ENCODE results near the gene ADIG.

ADIG gene

GRCh38 chr20:38615283-38615682 lies 34.3 kb downstream of the ADIG start:
- no peaks in the 10 kb centered on the region for H4K20me1 ChIP-seq (ENCODE audit: insufficient read depth, low read length)
- ATAC-seq (ENCODE audit: insufficient read depth, low read depth) = no peak
- H3K36me3 ChIP-seq (ENCODE audit: insufficient read depth, low read length) = no peaks in the 10 kb centered on the region
- TF ChIP-seq CTCF (IDR thresholded peaks at IDR 0.05; ENCODE audit: borderline replicate concordance, extremely low read depth, low read length, poor library complexity, severe bottlenecking) = no peak
- TF ChIP-seq EZH2 (IDR thresholded peaks at IDR 0.05; ENCODE audit: borderline replicate concordance, low read depth, low read length, severe bottlenecking) = no peak
- no peak overlapping the region for H3K4me3 ChIP-seq (ENCODE audit: low read depth in 1 of 2, low read length in 2 of 2)
- H3K79me2 ChIP-seq (ENCODE audit: insufficient read depth, low read length) = no peaks in the 10 kb centered on the region
- no peak overlapping the region for H3K27ac ChIP-seq (ENCODE audit: low read length)
- no peak overlapping the region for H3K9ac ChIP-seq (ENCODE audit: low read depth, low read length)
- H3K4me2 ChIP-seq (ENCODE audit: insufficient read depth, low read length) = no peak overlapping the region
- no peaks in the 10 kb centered on the region for H3K4me1 ChIP-seq (ENCODE audit: insufficient read depth, low read length)
- H2AFZ ChIP-seq (ENCODE audit: low read depth, low read length) = no peak overlapping the region
- H3K9me3 ChIP-seq (ENCODE audit: insufficient read depth, low read length, severe bottlenecking) = no peaks in the 10 kb centered on the region
- H3K27me3 ChIP-seq (ENCODE audit: insufficient read depth, low read length, poor library complexity) = peaks cover 17% of the 10 kb centered on the region
- DNase-seq = no peak

- no peaks in the 10 kb centered on the region for H3K36me3 ChIP-seq (ENCODE audit: insufficient read depth, low read length)
- TF ChIP-seq EZH2 (IDR thresholded peaks at IDR 0.05; ENCODE audit: borderline replicate concordance, low read depth, low read length, severe bottlenecking) = no peak
- TF ChIP-seq CTCF (IDR thresholded peaks at IDR 0.05; ENCODE audit: borderline replicate concordance, extremely low read depth, low read length, poor library complexity, severe bottlenecking) = no peak
- ATAC-seq (ENCODE audit: insufficient read depth, low read depth) = no peak
Measured at GRCh38 chr20:38616457-38616856, 35.5 kb downstream of the ADIG start.

GRCh38 chr20:38617011-38617829 lies 36.2 kb downstream of the ADIG start:
- TF ChIP-seq EZH2 (IDR thresholded peaks at IDR 0.05; ENCODE audit: borderline replicate concordance, low read depth, low read length, severe bottlenecking) (no peak), CTCF (IDR thresholded peaks at IDR 0.05; ENCODE audit: borderline replicate concordance, extremely low read depth, low read length, poor library complexity, severe bottlenecking) (no peak)
- Histone ChIP-seq H4K20me1 (ENCODE audit: insufficient read depth, low read length) (no peaks in the 10 kb centered on the region), H2AFZ (ENCODE audit: low read depth, low read length) (no peak overlapping the region), H3K4me3 (ENCODE audit: low read depth in 1 of 2, low read length in 2 of 2) (no peak overlapping the region), H3K9ac (ENCODE audit: low read depth, low read length) (no peak overlapping the region), H3K4me1 (ENCODE audit: insufficient read depth, low read length) (no peaks in the 10 kb centered on the region), H3K79me2 (ENCODE audit: insufficient read depth, low read length) (no peaks in the 10 kb centered on the region), H3K4me2 (ENCODE audit: insufficient read depth, low read length) (no peak overlapping the region), H3K27ac (ENCODE audit: low read length) (no peak overlapping the region), H3K36me3 (ENCODE audit: insufficient read depth, low read length) (no peaks in the 10 kb centered on the region), H3K9me3 (ENCODE audit: insufficient read depth, low read length, severe bottlenecking) (no peaks in the 10 kb centered on the region), H3K27me3 (ENCODE audit: insufficient read depth, low read length, poor library complexity) (peaks cover 24% of the 10 kb centered on the region)
- ATAC-seq (ENCODE audit: insufficient read depth, low read depth) (no peak), DNase-seq (no peak)

More at GRCh38 chr20:38616457-38616856, 35.5 kb downstream of the ADIG start:
- H3K27ac ChIP-seq (ENCODE audit: low read length) = no peak overlapping the region
- no peaks in the 10 kb centered on the region for H3K9me3 ChIP-seq (ENCODE audit: insufficient read depth, low read length, severe bottlenecking)
- H3K27me3 ChIP-seq (ENCODE audit: insufficient read depth, low read length, poor library complexity) = peaks cover 24% of the 10 kb centered on the region
- H3K4me2 ChIP-seq (ENCODE audit: insufficient read depth, low read length) = no peak overlapping the region
- H3K4me1 ChIP-seq (ENCODE audit: insufficient read depth, low read length) = no peaks in the 10 kb centered on the region
- H3K9ac ChIP-seq (ENCODE audit: low read depth, low read length) = no peak overlapping the region
- no peak for DNase-seq
- no peak overlapping the region for H3K4me3 ChIP-seq (ENCODE audit: low read depth in 1 of 2, low read length in 2 of 2)
- no peaks in the 10 kb centered on the region for H3K79me2 ChIP-seq (ENCODE audit: insufficient read depth, low read length)
- H2AFZ ChIP-seq (ENCODE audit: low read depth, low read length) = no peak overlapping the region
- H4K20me1 ChIP-seq (ENCODE audit: insufficient read depth, low read length) = no peaks in the 10 kb centered on the region

Data from DND-41 (cell line).